Measurements from ENCODE around the gene PAFAH1B1. TPM values are rescaled to one million over a fixed set of nuclear protein-coding genes. Genes with fewer than 3 reads are reported as not detected.

Gene PAFAH1B1
- total RNA-seq, 1 donor from 2014 or later: 138 TPM

- intact Hi-C loops (cut with micrococcal nuclease): no loop called here
- H3K4me3 Mint-ChIP-seq: no peak overlapping the region
- peaks cover 8% of the 10 kb centered on the region for H3K4me1 Mint-ChIP-seq
- POLR2A ChIA-PET: no interaction called here
- peaks cover 41% of the 10 kb centered on the region for H3K36me3 Mint-ChIP-seq (ENCODE audit: low read depth)
- no peaks in the 10 kb centered on the region for H3K27me3 Mint-ChIP-seq
- DNase-seq (no peak), ATAC-seq (ENCODE audit: low read depth) (no peak)
- TF ChIP-seq CTCF (IDR thresholded peaks at IDR 0.05): no peak
- H3K27ac Mint-ChIP-seq: no peak overlapping the region
- CTCF ChIA-PET: no interaction called here
- no peaks in the 10 kb centered on the region for H3K9me3 Mint-ChIP-seq
These were observed 98.7 kb downstream of the PAFAH1B1 start for GRCh38 chr17:2691965-2692780.

- Mint-ChIP-seq H3K4me1 (peaks cover 8% of the 10 kb centered on the region), H3K27ac (no peak overlapping the region), H3K9me3 (no peaks in the 10 kb centered on the region), H3K36me3 (ENCODE audit: low read depth) (peaks cover 46% of the 10 kb centered on the region), H3K27me3 (no peaks in the 10 kb centered on the region), H3K4me3 (no peak overlapping the region)
- CTCF ChIA-PET: no interaction called here
- no peak for ATAC-seq (ENCODE audit: low read depth)
- POLR2A ChIA-PET: no interaction called here
- no peak for DNase-seq
- TF ChIP-seq CTCF (IDR thresholded peaks at IDR 0.05): no peak
- intact Hi-C loops (cut with micrococcal nuclease): no loop called here
These were observed 99.3 kb downstream of the PAFAH1B1 start for GRCh38 chr17:2692781-2693135.

- POLR2A ChIA-PET: interaction anchor here (1.0 kb wide), 1 partner anchor 14 kb away, joined by 3 read pairs; no protein-coding TSS in a partner anchor
- peaks cover 6% of the 10 kb centered on the region for H3K4me1 Mint-ChIP-seq
- no peak overlapping the region for H3K4me3 Mint-ChIP-seq
- CTCF ChIA-PET: no interaction called here
- no peak overlapping the region for H3K27ac Mint-ChIP-seq
- no peak for TF ChIP-seq CTCF (IDR thresholded peaks at IDR 0.05)
- peaks cover 50% of the 10 kb centered on the region for H3K36me3 Mint-ChIP-seq (ENCODE audit: low read depth)
- no peaks in the 10 kb centered on the region for H3K27me3 Mint-ChIP-seq
- intact Hi-C loops (cut with micrococcal nuclease): no loop called here
- no peaks in the 10 kb centered on the region for H3K9me3 Mint-ChIP-seq
- no peak for ATAC-seq (ENCODE audit: low read depth)
- no peak for DNase-seq
These were observed 100.3 kb downstream of the PAFAH1B1 start for GRCh38 chr17:2693561-2694380.

GRCh38 chr17:2694381-2695242, 101.2 kb downstream of the PAFAH1B1 start:
- intact Hi-C loops (cut with micrococcal nuclease): no loop called here
- DNase-seq (no peak), ATAC-seq (ENCODE audit: low read depth) (no peak)
- Mint-ChIP-seq H3K9me3 (no peaks in the 10 kb centered on the region), H3K4me1 (peaks cover 2% of the 10 kb centered on the region), H3K4me3 (no peak overlapping the region), H3K27me3 (no peaks in the 10 kb centered on the region), H3K36me3 (ENCODE audit: low read depth) (peaks cover 50% of the 10 kb centered on the region), H3K27ac (no peak overlapping the region)
- ChIA-PET POLR2A (interaction anchor here (0.6 to 1.0 kb wide), 3 partner anchors 13 to 113 kb away, joined by 3 to 5 read pairs (median 4); no protein-coding TSS in a partner anchor), CTCF (interaction anchor here (0.6 kb wide), 1 partner anchor 369 kb away, joined by 4 read pairs; no protein-coding TSS in a partner anchor)
- TF ChIP-seq CTCF (IDR thresholded peaks at IDR 0.05): no peak

Data from activated B cell treated with CpG ODN at 0.5 μM for 24 hours (primary cell).